NCI-H128 (cell line): Measurements from ENCODE around the gene ARL8B.
A peak's percentile ranks its signal among the peaks of the same experiment; 100 is the strongest.

Source experiments
- DNase-seq: peaks from one replicate; lab custom pipeline; 2025; ENCODE audit not compliant: unreplicated experiment; lab: John Stamatoyannopoulos, UW

ARL8B gene

DNA sequence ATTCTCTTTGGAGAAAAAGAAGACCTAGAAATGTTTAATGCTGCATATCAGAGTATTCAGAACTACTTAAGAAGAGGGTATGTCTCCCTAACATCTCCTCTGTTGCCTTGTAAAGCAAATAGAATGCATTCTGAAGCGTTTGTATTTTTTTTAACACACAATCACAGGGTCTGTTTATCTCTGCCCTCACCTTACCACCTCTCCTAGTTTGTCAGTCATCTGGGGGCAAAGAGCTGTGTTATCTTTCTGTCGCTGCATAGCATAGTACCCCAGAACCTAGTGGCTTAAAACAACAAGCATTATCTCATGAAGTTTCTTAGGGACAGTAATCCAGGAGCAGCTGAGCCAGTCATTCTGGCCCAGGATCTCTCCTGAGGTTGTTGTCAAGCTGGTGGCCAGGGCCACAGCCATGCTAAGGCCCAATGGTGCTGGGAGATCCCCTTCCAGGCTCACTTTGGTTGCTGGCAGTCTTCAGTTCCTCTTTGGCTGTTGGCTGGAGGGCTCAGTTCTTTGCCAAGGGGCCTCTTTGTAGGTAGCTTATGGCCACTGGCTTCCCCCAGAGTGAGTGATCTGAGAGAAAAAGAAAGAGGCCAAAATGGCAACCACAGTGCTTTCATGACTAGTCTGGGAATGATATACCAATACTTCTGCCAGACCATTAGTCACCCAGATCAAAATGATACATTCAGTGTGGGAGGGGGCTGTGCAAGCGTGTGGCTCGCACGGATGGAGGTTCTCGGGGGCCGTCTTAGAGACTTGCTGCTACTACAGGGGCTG lies 83.3 kb downstream of the ARL8B start:
- DNase-seq: no peak

GRCh38 chr3:5210926-5211325 lies 88.8 kb downstream of the ARL8B start:
- no peak for DNase-seq

- DNase-seq: no peak
These were observed 90.8 kb downstream of the ARL8B start for GRCh38 chr3:5212628-5213573.

DNA sequence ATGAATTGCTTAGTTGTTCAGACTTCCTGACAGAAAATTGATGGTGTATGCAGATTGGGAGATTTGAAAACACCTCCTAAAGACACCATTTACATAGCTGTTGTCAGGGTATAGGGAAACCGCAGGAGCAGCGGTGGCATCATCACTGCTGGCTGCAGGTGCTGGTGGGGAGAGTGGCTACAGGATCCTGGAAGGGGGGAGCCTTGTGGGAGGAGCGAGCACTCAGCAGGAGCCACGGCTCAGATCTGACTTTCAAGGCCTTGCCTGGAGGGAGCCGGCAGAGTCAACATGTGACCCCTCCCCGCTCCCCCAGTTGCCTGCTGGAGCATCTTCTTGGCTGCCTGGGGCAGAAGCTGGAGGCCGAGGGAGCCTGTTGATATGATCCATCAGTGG lies 91.5 kb downstream of the ARL8B start:
- DNase-seq: no peak

DNA sequence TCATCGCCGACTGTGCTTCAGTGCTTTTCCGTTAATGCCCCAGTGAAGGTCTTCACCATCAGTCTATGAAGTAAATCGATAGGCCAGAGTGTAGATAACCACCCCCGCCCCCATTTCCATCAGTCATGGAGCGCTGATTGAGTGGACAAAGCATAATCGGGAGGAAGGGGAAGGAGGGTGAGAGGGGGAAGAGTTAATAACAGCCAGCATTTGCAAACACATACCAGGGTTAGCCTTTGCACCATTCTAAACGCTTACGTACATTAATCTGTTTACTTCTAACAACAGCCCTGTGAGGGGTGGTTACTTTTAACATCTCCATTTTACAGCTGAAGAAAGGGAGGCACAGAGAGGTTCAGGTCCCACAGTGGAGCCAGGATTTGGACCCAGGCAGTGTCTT lies 92.3 kb downstream of the ARL8B start:
- no peak for DNase-seq

GRCh38 chr3:5217824-5218595 lies 95.9 kb downstream of the ARL8B start:
- peak; percentile 20 for DNase-seq

- DNase-seq: no peak
These were observed 96.7 kb downstream of the ARL8B start for GRCh38 chr3:5218815-5219214.

DNA sequence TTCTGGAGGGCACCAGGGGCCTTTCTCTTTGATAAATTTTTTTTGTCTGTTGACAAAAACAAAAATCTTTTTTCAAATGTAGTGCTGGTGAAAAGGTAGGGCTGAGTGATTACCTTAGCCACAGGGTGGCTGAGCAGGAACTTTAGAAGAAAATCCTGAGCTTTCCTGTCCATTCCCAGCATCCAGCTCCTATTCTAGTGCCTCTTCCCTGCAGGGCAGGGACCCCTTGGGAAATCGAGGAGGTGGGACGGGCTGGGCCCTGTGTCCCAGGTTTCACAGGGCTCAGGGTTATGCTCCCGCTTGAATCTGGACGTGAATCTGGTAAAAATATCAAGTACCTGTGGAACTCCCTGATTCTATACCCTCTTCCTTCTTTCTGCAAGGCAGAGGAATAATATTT lies 97.1 kb downstream of the ARL8B start:
- no peak for DNase-seq

DNA sequence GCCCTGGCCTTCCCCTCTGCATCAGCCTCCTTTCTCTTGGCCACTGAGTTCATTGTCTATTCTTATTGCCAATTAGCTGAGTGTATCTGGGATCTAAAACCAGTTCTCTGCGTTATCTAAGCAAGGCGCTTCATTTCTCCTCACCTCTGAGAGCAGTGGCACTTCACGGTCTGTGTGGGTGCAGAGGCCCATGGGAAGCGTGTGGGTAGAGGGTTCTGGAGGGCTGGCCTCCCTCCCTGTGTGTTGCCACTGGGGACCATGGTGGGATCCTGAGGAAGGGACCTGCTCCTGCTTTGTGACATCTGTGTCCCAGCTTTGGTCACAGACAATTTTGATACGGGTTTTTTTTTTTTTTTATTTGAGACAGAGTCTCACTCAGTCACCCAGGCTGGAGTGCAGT lies 98.1 kb downstream of the ARL8B start:
- DNase-seq: no peak

DNA sequence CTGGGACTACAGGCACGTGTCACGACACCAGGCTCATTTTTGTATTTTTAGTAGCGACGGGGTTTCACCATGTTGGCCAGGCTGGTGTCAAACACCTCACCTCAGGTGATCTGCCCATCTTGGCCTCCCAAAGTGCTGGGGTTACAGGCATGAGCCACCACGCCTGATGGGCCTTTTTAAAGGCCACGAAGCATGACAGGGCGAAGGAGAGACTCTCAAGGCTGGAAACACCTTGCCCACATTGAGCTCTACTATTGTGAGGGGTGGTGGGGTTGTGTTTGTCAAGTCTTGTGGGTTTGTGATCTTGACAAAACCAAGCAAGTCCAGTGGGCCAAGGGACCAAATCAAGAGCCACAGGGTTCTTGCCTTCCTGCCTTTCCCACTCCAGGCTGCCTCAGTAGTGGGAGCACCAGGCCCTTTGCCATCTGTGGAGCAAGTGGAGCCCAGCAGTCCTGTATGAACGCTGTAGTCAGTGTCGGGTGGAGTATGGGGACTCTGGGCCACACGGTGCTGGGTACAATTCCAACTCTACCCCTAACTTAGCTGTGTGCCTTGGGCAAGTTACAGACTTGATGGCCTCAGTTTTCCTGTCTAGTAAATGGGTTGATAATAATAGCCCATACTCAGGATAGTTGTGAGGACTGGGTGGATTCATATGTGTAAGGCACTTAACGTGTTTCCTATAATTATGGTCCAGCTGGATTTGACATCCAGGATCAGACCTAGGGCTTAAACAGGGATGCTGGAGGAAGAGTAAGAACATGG lies 98.8 kb downstream of the ARL8B start:
- DNase-seq: no peak

DNA sequence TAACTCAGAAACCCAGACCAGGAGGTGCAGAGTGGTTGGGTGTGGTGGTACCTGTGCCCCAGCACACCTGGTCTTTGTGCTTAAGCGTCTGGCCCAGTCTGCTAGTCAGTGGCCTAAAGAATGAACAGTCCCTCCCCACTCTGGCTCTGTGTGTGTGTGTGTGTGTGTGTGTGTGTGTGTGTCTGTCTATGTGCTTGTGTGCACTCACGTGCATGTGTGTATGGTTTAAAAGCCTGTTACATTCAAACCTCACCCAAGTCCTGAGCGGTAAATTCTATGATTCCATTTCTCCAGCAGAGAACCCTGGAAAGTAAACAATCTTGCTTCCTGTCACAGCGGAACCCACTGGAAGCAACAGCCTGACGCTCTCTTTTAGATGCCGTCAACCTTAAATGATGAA lies 99.6 kb downstream of the ARL8B start:
- DNase-seq: no peak

DNA sequence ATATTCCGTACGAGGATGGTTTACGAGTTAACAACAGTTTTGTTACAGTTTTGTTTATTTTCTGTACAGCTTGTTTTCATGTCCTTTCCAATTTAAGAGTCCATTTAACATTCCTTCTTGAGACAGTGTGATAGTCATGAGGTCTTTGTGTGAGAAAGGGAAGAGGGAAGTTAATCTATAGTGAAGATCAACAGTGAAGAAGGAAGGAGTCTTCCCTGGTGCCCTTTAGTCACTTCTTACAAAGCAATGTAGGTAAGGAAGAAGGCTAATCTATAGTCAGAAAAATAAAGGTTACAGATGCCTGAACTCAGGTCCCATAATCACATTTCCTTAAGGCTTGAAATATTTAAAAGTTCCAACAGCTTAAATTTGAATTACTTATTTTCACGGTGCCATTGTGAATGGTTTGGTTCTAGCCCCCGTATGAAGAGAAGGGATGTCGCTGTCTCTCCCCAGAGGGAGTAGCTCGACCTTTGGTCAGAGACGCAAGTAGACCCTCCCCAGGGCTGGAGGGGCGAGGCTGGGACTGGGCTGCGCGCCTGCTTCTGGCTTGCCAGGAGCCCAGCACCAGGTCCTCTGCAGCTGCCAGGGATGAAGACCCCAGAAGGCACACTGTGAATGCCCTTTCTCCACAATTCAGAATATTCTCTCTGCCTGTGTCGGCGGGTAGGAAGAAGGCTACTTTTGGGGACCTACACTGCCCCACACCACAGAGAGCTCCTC lies 100.4 kb downstream of the ARL8B start:
- no peak for DNase-seq

DNA sequence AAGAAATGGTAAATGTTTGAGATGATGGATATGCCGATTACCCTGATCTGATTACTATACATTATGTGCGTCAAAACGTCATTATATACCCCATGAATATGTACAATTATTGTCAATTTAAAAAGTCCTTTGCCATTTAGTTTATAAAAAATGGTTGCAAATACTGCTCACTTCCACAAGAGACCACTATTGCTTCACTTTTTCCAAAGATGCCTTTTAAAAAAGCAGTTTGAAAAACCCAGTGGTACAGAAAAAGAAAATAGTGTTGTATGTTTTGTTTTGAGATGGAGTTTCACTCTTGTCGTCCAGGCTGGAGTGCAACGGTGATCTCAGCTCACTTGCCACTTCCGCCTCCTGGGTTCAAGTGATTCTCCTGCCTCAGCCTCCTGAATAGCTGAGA lies 104.7 kb downstream of the ARL8B start:
- peak; percentile 8 for DNase-seq

DNA sequence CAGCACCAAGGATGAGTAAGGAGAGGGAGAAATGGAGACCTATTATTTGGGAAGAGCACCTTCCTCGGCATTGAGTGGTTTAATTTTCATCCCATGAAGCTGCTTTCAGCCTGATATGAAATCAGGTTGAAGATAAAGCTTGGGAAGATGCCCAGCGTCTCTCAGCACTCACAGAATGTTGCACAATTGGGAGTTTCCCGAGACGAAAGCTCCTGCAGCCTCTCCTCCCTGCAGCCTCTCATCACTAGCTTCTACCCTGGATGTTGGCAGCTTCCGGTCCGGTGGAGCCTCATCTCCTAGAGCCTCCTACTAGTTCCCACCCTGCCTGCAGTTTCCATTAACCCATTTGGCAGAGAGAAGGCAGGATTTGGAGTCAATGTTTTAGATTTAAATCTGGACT lies 105.7 kb downstream of the ARL8B start:
- DNase-seq: no peak

DNA sequence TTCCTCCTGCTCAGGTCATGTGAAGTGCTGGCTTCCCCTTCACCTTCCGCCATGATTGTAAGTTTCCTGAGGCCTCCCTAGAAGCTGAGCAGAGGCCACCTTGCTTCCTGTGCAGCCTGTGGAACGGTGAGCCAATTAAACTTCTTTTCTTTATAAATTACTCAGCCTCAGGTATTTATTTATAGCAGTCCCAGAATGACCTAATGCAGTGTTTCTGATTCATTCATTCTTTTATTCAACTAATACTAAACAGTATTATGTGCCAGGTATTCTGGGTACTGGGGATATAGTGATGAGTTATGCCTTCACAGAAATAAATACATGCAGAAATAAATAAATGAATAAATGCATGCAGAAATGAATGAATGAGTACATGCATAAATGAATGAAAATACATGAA lies 107.3 kb downstream of the ARL8B start:
- no peak for DNase-seq
